Osteocyte (in vitro differentiated cells): ENCODE data around the gene NUP88. TPM values are rescaled to one million over a fixed set of nuclear protein-coding genes. Genes with fewer than 3 reads are reported as not detected.

Experiments
- DNase-seq: peaks from one replicate; pipeline ENCODE4 v3.0.0; 2021; ENCODE audit warnings: mixed read lengths; ENCODE audit not compliant: unreplicated experiment; ENCODE audit errors: extremely low spot score
- H3K27ac Mint-ChIP-seq: one replicate; pipeline ENCODE4 v1.8.0; 2021; ENCODE audit warnings: mild to moderate bottlenecking, mixed read lengths; ENCODE audit not compliant: unreplicated experiment
- H3K27me3 Mint-ChIP-seq: one replicate; pipeline ENCODE4 v1.8.0; 2021; ENCODE audit warnings: mixed read lengths; ENCODE audit not compliant: unreplicated experiment
- H3K36me3 Mint-ChIP-seq: one replicate; pipeline ENCODE4 v1.8.0; 2021; ENCODE audit warnings: mixed read lengths; ENCODE audit not compliant: unreplicated experiment
- H3K4me1 Mint-ChIP-seq: one replicate; pipeline ENCODE4 v1.8.0; 2021; ENCODE audit warnings: mixed read lengths; ENCODE audit not compliant: unreplicated experiment
- H3K4me3 Mint-ChIP-seq: one replicate; pipeline ENCODE4 v1.8.0; 2021; ENCODE audit warnings: mild to moderate bottlenecking, moderate library complexity, mixed read lengths; ENCODE audit not compliant: unreplicated experiment
- H3K9me3 Mint-ChIP-seq: one replicate; pipeline ENCODE4 v1.8.0; 2021; ENCODE audit warnings: mixed read lengths; ENCODE audit not compliant: unreplicated experiment
- CTCF ChIP-seq: fragments of 200-600 bp; sonication (generic); IDR thresholded peaks from 2 replicates; pipeline ENCODE4 v1.5.0; 2021; ENCODE audit warnings: antibody characterized with exemption, mild to moderate bottlenecking, moderate library complexity
- total RNA-seq: library from RNA; stranded (reverse); gene quantifications from 2 replicates; pipeline ENCODE4 v1.2.1, GENCODE V29; 2021

The NUP88 gene
- total RNA-seq, 1 donor from 2014 or later = 45.7 TPM

GRCh38 chr17:5381542-5381941, 37.9 kb downstream of the NUP88 start:
- Mint-ChIP-seq H3K4me1 (no peaks in the 10 kb centered on the region), H3K36me3 (peaks cover 62% of the 10 kb centered on the region), H3K9me3 (no peaks in the 10 kb centered on the region), H3K4me3 (no peak overlapping the region), H3K27me3 (no peaks in the 10 kb centered on the region), H3K27ac (no peak overlapping the region)
- DNase-seq = no peak
- no peak for TF ChIP-seq CTCF

GRCh38 chr17:5380491-5381135, 38.8 kb downstream of the NUP88 start:
- Mint-ChIP-seq H3K4me3 (no peak overlapping the region), H3K36me3 (peaks cover 61% of the 10 kb centered on the region), H3K27me3 (no peaks in the 10 kb centered on the region), H3K27ac (no peak overlapping the region), H3K9me3 (no peaks in the 10 kb centered on the region), H3K4me1 (no peaks in the 10 kb centered on the region)
- no peak for TF ChIP-seq CTCF
- DNase-seq = no peak

GRCh38 chr17:5379351-5380107, 39.9 kb downstream of the NUP88 start:
- H3K36me3 Mint-ChIP-seq = peaks cover 62% of the 10 kb centered on the region
- no peaks in the 10 kb centered on the region for H3K27me3 Mint-ChIP-seq
- TF ChIP-seq CTCF = no peak
- H3K9me3 Mint-ChIP-seq = no peaks in the 10 kb centered on the region
- no peaks in the 10 kb centered on the region for H3K4me1 Mint-ChIP-seq
- DNase-seq = no peak
- no peak overlapping the region for H3K4me3 Mint-ChIP-seq
- no peak overlapping the region for H3K27ac Mint-ChIP-seq

GRCh38 chr17:5378566-5379207, 40.8 kb downstream of the NUP88 start:
- Mint-ChIP-seq H3K36me3 (peaks cover 60% of the 10 kb centered on the region), H3K9me3 (no peaks in the 10 kb centered on the region), H3K27ac (no peak overlapping the region), H3K27me3 (no peaks in the 10 kb centered on the region), H3K4me3 (no peak overlapping the region), H3K4me1 (no peaks in the 10 kb centered on the region)
- no peak for DNase-seq
- no peak for TF ChIP-seq CTCF

- Mint-ChIP-seq H3K4me1 (no peaks in the 10 kb centered on the region), H3K36me3 (peaks cover 54% of the 10 kb centered on the region), H3K9me3 (no peaks in the 10 kb centered on the region), H3K27ac (no peak overlapping the region), H3K27me3 (no peaks in the 10 kb centered on the region), H3K4me3 (no peak overlapping the region)
- no peak for DNase-seq
- no peak for TF ChIP-seq CTCF
These were observed 46.4 kb downstream of the NUP88 start for GRCh38 chr17:5373112-5373511.
